T-helper 2 cell treated with Interferon-gamma antibody and Interleukin-4, amounts not matched to agents 100 ng/mL and 5 ng/mL, for 36 hours (primary cell): Measurements from ENCODE around the gene GLYATL1B. TPM values are rescaled to one million over a fixed set of nuclear protein-coding genes. Genes with fewer than 3 reads are reported as not detected.

ENCODE experiments used
- intact Hi-C: fragments of 100-400 bp; cut with micrococcal nuclease; formaldehyde crosslinking; loops from one replicate; pipeline ENCODE4 v1.15.1; 2023
- total RNA-seq: library from RNA; stranded (reverse); gene quantifications from 2 replicates; pipeline ENCODE4 v1.2.3, GENCODE V29; 2022

Gene GLYATL1B
- total RNA-seq, 1 donor from 2014 or later = not detected

GRCh38 chr11:59095225-59095624, 9.1 kb downstream of the GLYATL1B start:
- intact Hi-C loops = loop anchor here (5.0 kb wide), 1 partner anchor 38 kb away; no protein-coding TSS in a partner anchor

GRCh38 chr11:59095972-59096575, 10.0 kb downstream of the GLYATL1B start:
- intact Hi-C loops = loop anchor here (5.0 kb wide), 1 partner anchor 39 kb away; no protein-coding TSS in a partner anchor

- intact Hi-C loops = loop anchor here (1.0 to 5.0 kb wide), 3 partner anchors 39 to 61 kb away; no protein-coding TSS in a partner anchor
Measured at GRCh38 chr11:59097113-59097708, 11.1 kb downstream of the GLYATL1B start.

- intact Hi-C loops = loop anchor here (1.0 to 5.0 kb wide), 3 partner anchors 38 to 60 kb away; no protein-coding TSS in a partner anchor
Measured at GRCh38 chr11:59097938-59098337, 11.8 kb downstream of the GLYATL1B start.

- intact Hi-C loops = loop anchor here (10.0 kb wide), 1 partner anchor 462 kb away; no protein-coding TSS in a partner anchor
Measured at GRCh38 chr11:59102259-59102765, 16.2 kb downstream of the GLYATL1B start.

- intact Hi-C loops = loop anchor here (1.0 to 10.0 kb wide), 5 partner anchors 36 to 706 kb away; partner anchors contain the start of genes FAM111A, MRPL16 and ZFP91
Measured at GRCh38 chr11:59106363-59107336, 20.5 kb downstream of the GLYATL1B start, which contains the start of gene FAM111B. Gene FAM111B, plus strand, starts transcription at chr11:59107237. Its CDS starts 2,389 bp downstream, at chr11:59109626.

- intact Hi-C loops = loop anchor here (1.0 to 10.0 kb wide), 5 partner anchors 35 to 705 kb away; partner anchors contain the start of genes FAM111A, MRPL16 and ZFP91
Measured at GRCh38 chr11:59107721-59108120, 21.6 kb downstream of the GLYATL1B start.

- intact Hi-C loops = no loop called here
Measured at GRCh38 chr11:59112494-59112893, 26.4 kb downstream of the GLYATL1B start.

- intact Hi-C loops = no loop called here
Measured at GRCh38 chr11:59114344-59114743, 28.2 kb downstream of the GLYATL1B start.

GRCh38 chr11:59115553-59115952, 29.4 kb downstream of the GLYATL1B start:
- intact Hi-C loops = no loop called here

GRCh38 chr11:59117774-59118173, 31.7 kb downstream of the GLYATL1B start:
- intact Hi-C loops = no loop called here

- intact Hi-C loops = no loop called here
Measured at GRCh38 chr11:59119826-59120225, 33.7 kb downstream of the GLYATL1B start.

- intact Hi-C loops = loop anchor here (1.0 to 10.0 kb wide), 3 partner anchors 39 to 181 kb away; no protein-coding TSS in a partner anchor
Measured at GRCh38 chr11:59135648-59136461, 49.7 kb downstream of the GLYATL1B start.

GRCh38 chr11:59136551-59136950, 50.4 kb downstream of the GLYATL1B start:
- intact Hi-C loops = loop anchor here (1.0 to 10.0 kb wide), 3 partner anchors 39 to 182 kb away; no protein-coding TSS in a partner anchor

GRCh38 chr11:59137190-59137589, 51.1 kb downstream of the GLYATL1B start:
- intact Hi-C loops = loop anchor here (10.0 kb wide), 1 partner anchor 182 kb away; no protein-coding TSS in a partner anchor

- intact Hi-C loops = loop anchor here (10.0 kb wide), 1 partner anchor 184 kb away; no protein-coding TSS in a partner anchor
Measured at GRCh38 chr11:59138643-59139042, 52.5 kb downstream of the GLYATL1B start.

GRCh38 chr11:59141191-59141590, 55.1 kb downstream of the GLYATL1B start:
- intact Hi-C loops = loop anchor here (5.0 to 10.0 kb wide), 2 partner anchors 424 to 1474 kb away; partner anchors contain the start of gene ZDHHC5

- intact Hi-C loops = loop anchor here (1.0 to 10.0 kb wide), 5 partner anchors 17 to 1475 kb away; partner anchors contain the start of genes FAM111B and ZDHHC5
Measured at GRCh38 chr11:59141673-59142460, 55.8 kb downstream of the GLYATL1B start.
